Measurements from ENCODE around the gene AMBP. TPM values are rescaled to one million over a fixed set of nuclear protein-coding genes. Genes with fewer than 3 reads are reported as not detected.

AMBP gene
- total RNA-seq, 1 donor from 2014 or later = 0.40 TPM

- H3K9me3 Mint-ChIP-seq = no peaks in the 10 kb centered on the region
- peaks cover 22% of the 10 kb centered on the region for H3K27me3 Mint-ChIP-seq (ENCODE audit: low read depth)
- H3K4me1 Mint-ChIP-seq = peaks cover 22% of the 10 kb centered on the region
- TF ChIP-seq, protein P1, sequence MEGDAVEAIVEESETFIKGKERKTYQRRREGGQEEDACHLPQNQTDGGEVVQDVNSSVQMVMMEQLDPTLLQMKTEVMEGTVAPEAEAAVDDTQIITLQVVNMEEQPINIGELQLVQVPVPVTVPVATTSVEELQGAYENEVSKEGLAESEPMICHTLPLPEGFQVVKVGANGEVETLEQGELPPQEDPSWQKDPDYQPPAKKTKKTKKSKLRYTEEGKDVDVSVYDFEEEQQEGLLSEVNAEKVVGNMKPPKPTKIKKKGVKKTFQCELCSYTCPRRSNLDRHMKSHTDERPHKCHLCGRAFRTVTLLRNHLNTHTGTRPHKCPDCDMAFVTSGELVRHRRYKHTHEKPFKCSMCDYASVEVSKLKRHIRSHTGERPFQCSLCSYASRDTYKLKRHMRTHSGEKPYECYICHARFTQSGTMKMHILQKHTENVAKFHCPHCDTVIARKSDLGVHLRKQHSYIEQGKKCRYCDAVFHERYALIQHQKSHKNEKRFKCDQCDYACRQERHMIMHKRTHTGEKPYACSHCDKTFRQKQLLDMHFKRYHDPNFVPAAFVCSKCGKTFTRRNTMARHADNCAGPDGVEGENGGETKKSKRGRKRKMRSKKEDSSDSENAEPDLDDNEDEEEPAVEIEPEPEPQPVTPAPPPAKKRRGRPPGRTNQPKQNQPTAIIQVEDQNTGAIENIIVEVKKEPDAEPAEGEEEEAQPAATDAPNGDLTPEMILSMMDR (conservative IDR thresholded peaks at IDR 0.05) = no peak
- H3K27ac Mint-ChIP-seq (ENCODE audit: unreplicated experiment) = no peak overlapping the region
- H3K4me3 Mint-ChIP-seq = no peak overlapping the region
- no peaks in the 10 kb centered on the region for H3K36me3 Mint-ChIP-seq (ENCODE audit: low read depth)
- no peak for DNase-seq (ENCODE audit: low read depth, low spot score)
Measured at GRCh38 chr9:114114364-114114763, 36.3 kb upstream of the AMBP start.

- no peaks in the 10 kb centered on the region for H3K9me3 Mint-ChIP-seq
- no peak overlapping the region for H3K4me3 Mint-ChIP-seq
- H3K27ac Mint-ChIP-seq (ENCODE audit: unreplicated experiment) = no peak overlapping the region
- no peak for DNase-seq (ENCODE audit: low read depth, low spot score)
- no peaks in the 10 kb centered on the region for H3K36me3 Mint-ChIP-seq (ENCODE audit: low read depth)
- H3K27me3 Mint-ChIP-seq (ENCODE audit: low read depth) = peaks cover 22% of the 10 kb centered on the region
- TF ChIP-seq, protein P1 (conservative IDR thresholded peaks at IDR 0.05) = no peak
- H3K4me1 Mint-ChIP-seq = peaks cover 22% of the 10 kb centered on the region
Measured at GRCh38 chr9:114112778-114113584, 34.9 kb upstream of the AMBP start.

GRCh38 chr9:114112325-114112724 lies 34.2 kb upstream of the AMBP start:
- H3K36me3 Mint-ChIP-seq (ENCODE audit: low read depth) = no peaks in the 10 kb centered on the region
- H3K27ac Mint-ChIP-seq (ENCODE audit: unreplicated experiment) = no peak overlapping the region
- no peaks in the 10 kb centered on the region for H3K9me3 Mint-ChIP-seq
- DNase-seq (ENCODE audit: low read depth, low spot score) = no peak
- peaks cover 27% of the 10 kb centered on the region for H3K27me3 Mint-ChIP-seq (ENCODE audit: low read depth)
- no peak overlapping the region for H3K4me3 Mint-ChIP-seq
- TF ChIP-seq, protein P1 (conservative IDR thresholded peaks at IDR 0.05) = no peak
- peaks cover 16% of the 10 kb centered on the region for H3K4me1 Mint-ChIP-seq

DNA sequence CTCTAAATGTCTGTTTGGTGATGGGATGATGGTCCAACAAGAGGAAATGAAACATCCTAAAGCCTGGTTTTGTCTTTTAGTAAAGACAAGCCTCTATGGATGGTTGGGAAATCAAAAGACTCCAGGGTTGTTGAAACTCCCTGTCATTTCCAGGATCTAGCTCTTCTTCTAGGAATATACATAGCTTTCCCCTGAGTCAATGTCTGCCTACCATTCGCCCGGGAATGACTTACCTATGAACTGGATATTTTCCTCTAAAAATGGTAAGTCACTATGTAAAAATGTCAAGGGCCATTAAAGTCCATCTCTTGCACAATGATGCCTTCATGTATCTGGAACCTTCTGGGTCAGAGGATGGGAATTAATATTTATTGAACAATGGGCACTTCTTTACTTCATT lies 32.1 kb upstream of the AMBP start:
- Mint-ChIP-seq H3K9me3 (no peaks in the 10 kb centered on the region), H3K27me3 (ENCODE audit: low read depth) (peaks cover 40% of the 10 kb centered on the region), H3K27ac (ENCODE audit: unreplicated experiment) (no peak overlapping the region), H3K4me1 (peaks cover 10% of the 10 kb centered on the region), H3K4me3 (no peak overlapping the region), H3K36me3 (ENCODE audit: low read depth) (no peaks in the 10 kb centered on the region)
- TF ChIP-seq, protein P1 (conservative IDR thresholded peaks at IDR 0.05) = no peak
- DNase-seq (ENCODE audit: low read depth, low spot score) = no peak

GRCh38 chr9:114109124-114109523 lies 31.0 kb upstream of the AMBP start:
- TF ChIP-seq, protein P1 (conservative IDR thresholded peaks at IDR 0.05) = no peak
- Mint-ChIP-seq H3K27me3 (ENCODE audit: low read depth) (peaks cover 49% of the 10 kb centered on the region), H3K4me1 (peaks cover 10% of the 10 kb centered on the region), H3K9me3 (no peaks in the 10 kb centered on the region), H3K4me3 (no peak overlapping the region), H3K27ac (ENCODE audit: unreplicated experiment) (no peak overlapping the region), H3K36me3 (ENCODE audit: low read depth) (no peaks in the 10 kb centered on the region)
- DNase-seq (ENCODE audit: low read depth, low spot score) = no peak

Measured in neural crest cell (in vitro differentiated cells).